Upper lobe of left lung (tissue), 6 donors: ENCODE results near the gene CDK11A. TPM values are rescaled to one million over a fixed set of nuclear protein-coding genes. Genes with fewer than 3 reads are reported as not detected.
"Not testable (repeated sequence)": the region's sequence is repeated elsewhere in the genome, so short reads cannot be mapped to it uniquely, and the experiment has no call there.

Experiments used
- ATAC-seq, 2 donors: fragments of 200-7000 bp; cut with Tn5 transposase; one replicate each; pipeline ENCODE4 v1.9.1; 2022; ENCODE audit warnings: mild to moderate bottlenecking in 2 of 2, moderate library complexity in 2 of 2; ENCODE audit not compliant: low FRiP score in 2 of 2
- DNase-seq, 2 donors: peaks; one replicate each; pipeline ENCODE4 v3.0.0-alpha.2; 2019 to 2020
- H3K27ac ChIP-seq, 4 donors: fragments of 200-600 bp; sonication (generic); one replicate each; pipeline ENCODE4 v1.5.1; 2016 to 2019
- H3K27me3 ChIP-seq, 4 donors: fragments of 200-600 bp; sonication (generic); one replicate each; pipeline ENCODE4 v1.5.1; 2017 to 2019
- H3K36me3 ChIP-seq, 4 donors: fragments of 200-600 bp; sonication (generic); one replicate each; pipeline ENCODE4 v1.5.1; 2016 to 2019
- H3K4me1 ChIP-seq, 4 donors: fragments of 200-600 bp; sonication (generic); one replicate each; pipeline ENCODE4 v1.5.1; 2018 to 2019
- H3K4me3 ChIP-seq, 4 donors: fragments of 200-600 bp; sonication (generic); one replicate each; pipeline ENCODE4 v1.5.1; 2017 to 2019; ENCODE audit warnings: mild to moderate bottlenecking in 2 of 4, moderate library complexity in 1 of 4
- H3K9me3 ChIP-seq, 4 donors: fragments of 200-600 bp; sonication (generic); one replicate each; pipeline ENCODE4 v1.5.1; 2018 to 2019
- CTCF ChIP-seq, 6 experiments: fragments of 450-650 bp in 4 of 6; fragments of 200-600 bp in 2 of 6; sonication (generic) in 2 of 6; IDR thresholded peaks; one replicate each; pipeline ENCODE4 v1.5.1; 2016 to 2019; ENCODE audit warnings: antibody characterized with exemption in 6 of 6
- EP300 ChIP-seq, 4 donors: sonication (generic); formaldehyde crosslinking; IDR thresholded peaks; one replicate each; pipeline ENCODE4 v1.5.1; 2017; ENCODE audit warnings: antibody characterized with exemption in 4 of 4, control low read depth in 2 of 4
- POLR2A ChIP-seq, 4 donors: fragments of 450-650 bp; IDR thresholded peaks; one replicate each; pipeline ENCODE4 v1.5.1; 2016 to 2017; ENCODE audit warnings: antibody characterized with exemption in 4 of 4, mild to moderate bottlenecking in 2 of 4
- POLR2AphosphoS5 ChIP-seq, 2 donors: sonication (generic); formaldehyde crosslinking; IDR thresholded peaks; one replicate each; pipeline ENCODE4 v1.5.1; 2017; ENCODE audit warnings: antibody characterized with exemption in 2 of 2
- WGBS, 2 donors: methylation state at CpG; one replicate each; pipeline ENCODE4 v1.1.5; 2017 to 2018; 5-methylcytosine and 5-hydroxymethylcytosine counted together
- total RNA-seq, 6 donors: library from RNA; depleted of rRNA in 4 of 6; stranded (reverse); fragments of >200 nt in 4 of 6; gene quantifications; one replicate each; pipeline versions ENCODE4 v1.1.0 to v1.2.1, GENCODE V29; 2016 to 2021
- donor health status: DM: no; HTN: no; CAD: no; lungs with moderate emphysema.
- donor health status: DM: no; HTN: yes; CAD: no; lungs with severe emphysema.

CDK11A gene
- total RNA-seq, 6 donors from 2014 or later, result 23.9 to 417 (median 54.5) TPM

GRCh38 chr1:1658583-1659549 is 65.3 kb downstream of the CDK11A start, which contains the start of gene CDK11B:
Gene CDK11B, minus strand, starts transcription at chr1:1659004. Its CDS starts 1,519 bp downstream, at chr1:1657485.
- H3K36me3 ChIP-seq, result peaks cover 21 to 33% (median 28%) of the 10 kb centered on the region in 4 donors
- peak within 1 kb of the TSS; percentile 96 to 99 (median 98) for H3K27ac ChIP-seq
- peaks cover 0 to 18% (median 7%) of the 10 kb centered on the region in 4 donors for H3K4me1 ChIP-seq
- 1% methylated on average over 27 of the region's 96 CpGs; no CpG with 5 or more reads in 1 of the 2 donors for WGBS, 2 donors
- not testable (repeated sequence) for H3K9me3 ChIP-seq, H3K27me3 ChIP-seq
- TF ChIP-seq POLR2A (IDR thresholded peaks at IDR 0.05) (peak in 3 of 4 donors; percentile 33 to 74 (median 63)), EP300 (IDR thresholded peaks at IDR 0.05) (peak in 2 of 4 donors; percentile 3 to 52), POLR2AphosphoS5 (IDR thresholded peaks at IDR 0.05) (peak; percentile 90), CTCF (IDR thresholded peaks at IDR 0.05) (peak; percentile 23 to 70 (median 46))
- ATAC-seq (peak; percentile 90 to 97), DNase-seq (peak; percentile 97 to 99)
- peak within 1 kb of the TSS; percentile 50 to 71 (median 66) for H3K4me3 ChIP-seq

Other genes starting within 250 kb of the CDK11A start
- 10 to 100 TPM; 18.5 to 31.9 (median 24.0) TPM for gene ATAD3A, start 212.2 kb downstream of the CDK11A start, total RNA-seq
- gene TMEM240, start 183.7 kb downstream of the CDK11A start, total RNA-seq, result 1 to 10 TPM in 5 of 6 donors, not detected in 1; 1.8 to 3.6 (median 3.1) TPM
- gene SSU72, start 149.5 kb downstream of the CDK11A start, total RNA-seq, result 100 to 1,000 TPM; 122 to 174 (median 146) TPM
- gene FNDC10, start 124.2 kb downstream of the CDK11A start, total RNA-seq, result 10 to 100 TPM in 4 of 6 donors, 1 to 10 TPM in 2; 8.7 to 21.0 (median 12.4) TPM
- gene MIB2, start 108.9 kb downstream of the CDK11A start, total RNA-seq, result 100 to 1,000 TPM in 3 of 6 donors, 10 to 100 TPM in 3; 52.7 to 284 (median 84.7) TPM
- gene MMP23B, start 92.2 kb downstream of the CDK11A start, total RNA-seq, result 10 to 100 TPM in 5 of 6 donors, not detected in 1; 13.6 to 79.3 (median 33.0) TPM
- gene CDK11B, start 65.4 kb downstream of the CDK11A start, total RNA-seq, result 10 to 100 TPM; 20.8 to 55.5 (median 24.9) TPM
- gene SLC35E2B, start 31.6 kb downstream of the CDK11A start, total RNA-seq, result 100 to 1,000 TPM in 1 of 6 donors, 10 to 100 TPM in 5; 33.0 to 116 (median 47.9) TPM
- 100 to 1,000 TPM in 4 of 6 donors, 10 to 100 TPM in 2; 85.0 to 279 (median 124) TPM for gene NADK, start 54.1 kb upstream of the CDK11A start, total RNA-seq
- gene GNB1, start 166.7 kb upstream of the CDK11A start, total RNA-seq, result 100 to 1,000 TPM; 126 to 386 (median 173) TPM
- under 1 TPM in 3 of 6 donors, not detected in 3; 0.37 to 0.57 (median 0.39) TPM for gene CALML6, start 190.9 kb upstream of the CDK11A start, total RNA-seq
- 1 to 10 TPM in 4 of 6 donors, under 1 TPM in 1, not detected in 1; 0.59 to 3.8 (median 2.7) TPM for gene TMEM52, start 194.9 kb upstream of the CDK11A start, total RNA-seq